Germinal center (tissue), 1 donor: Measurements from ENCODE around the gene MBP.

Experiments
- DNase-seq: peaks from one replicate; pipeline ENCODE4 v3.0.0; 2012; ENCODE audit warnings: mixed read lengths, low spot score

Gene MBP

DNA sequence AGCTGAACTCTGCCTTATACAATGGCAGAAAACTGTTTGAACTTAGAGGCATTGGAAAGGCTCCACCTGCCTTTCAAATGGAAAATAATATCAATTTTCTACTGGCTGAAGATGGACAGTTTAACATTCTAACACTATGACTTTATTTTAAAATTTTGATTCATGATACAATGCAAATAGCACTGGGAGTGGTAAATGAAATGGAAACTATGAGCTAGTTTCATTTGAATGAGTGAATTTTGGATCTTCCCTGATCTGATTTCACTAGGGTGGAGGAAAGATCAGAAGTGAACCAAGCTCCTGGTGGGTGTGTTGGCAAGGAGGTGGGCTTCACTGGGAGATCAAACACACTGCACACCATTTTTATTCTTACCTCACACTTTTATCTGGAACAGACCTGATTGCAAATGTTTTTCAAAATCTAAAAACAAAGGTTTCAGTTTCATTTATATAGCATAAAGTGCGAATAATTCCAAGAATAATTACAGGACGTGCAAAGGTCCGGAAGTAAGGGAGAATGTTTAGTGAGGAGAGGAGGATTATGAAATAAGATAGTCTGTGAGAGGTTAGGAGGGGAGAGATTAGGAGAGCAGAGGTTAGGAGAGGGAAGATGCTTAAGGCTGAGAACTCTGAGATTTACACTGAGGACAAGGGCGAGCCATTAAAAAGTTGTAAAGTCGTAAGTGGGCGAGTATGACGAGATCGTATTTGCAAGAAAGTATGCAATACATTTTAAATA lies 18.6 kb upstream of the MBP start:
- no peak for DNase-seq

DNA sequence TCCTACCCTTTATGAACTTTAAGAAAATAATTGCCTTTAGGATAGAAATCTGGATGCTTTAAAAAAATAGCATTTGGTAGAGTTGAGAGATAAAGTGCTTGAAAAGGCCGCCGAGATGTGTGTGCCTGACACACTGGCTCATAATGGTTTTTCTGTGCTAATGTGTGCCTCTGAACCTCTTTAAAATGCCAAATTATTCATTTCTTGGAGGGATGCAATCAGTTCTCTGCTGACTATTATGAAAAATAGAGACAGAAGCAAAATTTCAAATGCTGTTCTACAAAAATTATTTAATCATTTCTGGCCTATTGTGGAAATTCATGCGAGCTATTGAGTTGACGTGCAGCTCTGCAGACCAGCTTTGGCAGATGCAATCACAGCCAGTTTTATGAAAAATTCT lies 18.0 kb upstream of the MBP start:
- DNase-seq: no peak

DNA sequence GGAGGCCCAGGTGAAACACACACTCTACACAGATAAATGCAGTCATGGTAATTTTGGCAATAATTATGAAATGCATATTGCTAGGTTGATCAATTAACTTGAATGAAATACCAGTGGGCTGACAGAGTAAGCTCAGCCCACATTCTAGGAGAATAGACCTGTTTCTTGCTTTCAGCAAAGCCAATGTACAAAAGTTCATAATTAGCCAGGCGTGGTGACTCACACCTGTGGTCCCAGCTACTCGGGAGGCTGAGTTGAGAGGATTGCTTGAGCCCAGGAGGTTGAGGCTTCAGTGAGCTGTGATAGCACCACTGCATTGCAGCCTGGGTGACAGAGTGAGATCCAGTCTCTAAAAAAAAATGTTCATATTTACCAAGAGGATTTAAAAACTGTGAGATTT lies 15.7 kb upstream of the MBP start:
- no peak for DNase-seq

DNA sequence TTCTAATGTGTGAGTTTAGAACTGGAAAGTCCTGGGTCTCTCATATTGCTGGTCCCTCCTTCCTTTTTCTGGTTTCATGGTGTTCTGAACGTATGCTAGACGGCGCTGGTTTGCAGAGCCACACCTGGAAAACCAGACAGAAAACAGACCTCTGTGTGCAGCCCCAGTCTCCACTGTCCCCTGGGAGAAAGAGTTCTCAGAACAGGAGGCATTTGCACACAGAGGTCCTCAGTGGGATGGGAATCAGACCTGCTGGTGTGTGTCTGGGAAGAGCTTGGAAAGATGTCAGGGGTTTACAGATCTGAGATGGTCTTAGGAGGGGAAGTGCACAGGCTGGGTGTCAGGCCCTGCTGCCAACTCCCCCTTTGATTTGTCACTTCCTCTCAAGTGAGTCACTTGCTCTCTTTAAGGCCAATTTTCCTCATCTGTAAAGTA lies 14.9 kb upstream of the MBP start:
- peak; percentile 44 for DNase-seq

DNA sequence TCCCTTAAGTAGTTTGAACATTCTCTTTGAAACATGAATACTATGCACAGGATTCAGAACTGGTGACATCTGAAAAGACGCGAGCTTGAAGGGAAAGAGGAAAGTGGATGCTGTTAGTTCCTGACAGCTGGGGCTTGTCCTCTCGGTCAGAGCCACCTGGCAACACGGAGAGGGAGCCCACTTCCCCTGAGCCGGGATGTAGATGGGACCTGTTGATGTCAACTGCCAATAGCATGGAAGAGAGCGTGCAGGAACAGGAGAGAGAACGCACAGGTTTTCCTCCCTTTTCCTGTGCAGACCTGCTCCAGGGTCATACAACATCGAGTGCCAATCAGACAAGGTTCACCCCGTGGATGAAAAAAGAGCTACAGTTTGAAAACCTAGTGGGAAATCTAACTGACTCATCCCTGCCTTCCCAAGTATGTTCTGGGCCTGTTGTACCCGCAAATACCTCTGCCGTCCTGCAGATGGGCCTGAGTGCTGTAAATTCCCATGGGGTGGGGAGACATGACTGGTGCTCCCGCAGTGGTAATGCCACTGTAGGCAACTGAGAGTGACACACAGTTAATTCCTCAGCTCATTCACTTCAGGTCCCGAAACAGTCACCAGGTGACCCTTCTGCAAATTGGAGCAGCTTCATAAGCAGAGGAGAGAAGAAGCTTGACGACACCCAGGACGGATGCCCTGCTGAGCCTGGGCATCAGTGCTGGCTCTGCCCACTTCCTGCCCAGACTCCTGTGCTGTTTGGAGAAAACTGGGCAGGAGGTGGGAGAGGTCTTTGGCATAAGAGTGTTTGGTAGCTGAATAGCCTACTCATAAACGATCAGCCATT lies 13.9 kb upstream of the MBP start:
- DNase-seq: no peak

DNA sequence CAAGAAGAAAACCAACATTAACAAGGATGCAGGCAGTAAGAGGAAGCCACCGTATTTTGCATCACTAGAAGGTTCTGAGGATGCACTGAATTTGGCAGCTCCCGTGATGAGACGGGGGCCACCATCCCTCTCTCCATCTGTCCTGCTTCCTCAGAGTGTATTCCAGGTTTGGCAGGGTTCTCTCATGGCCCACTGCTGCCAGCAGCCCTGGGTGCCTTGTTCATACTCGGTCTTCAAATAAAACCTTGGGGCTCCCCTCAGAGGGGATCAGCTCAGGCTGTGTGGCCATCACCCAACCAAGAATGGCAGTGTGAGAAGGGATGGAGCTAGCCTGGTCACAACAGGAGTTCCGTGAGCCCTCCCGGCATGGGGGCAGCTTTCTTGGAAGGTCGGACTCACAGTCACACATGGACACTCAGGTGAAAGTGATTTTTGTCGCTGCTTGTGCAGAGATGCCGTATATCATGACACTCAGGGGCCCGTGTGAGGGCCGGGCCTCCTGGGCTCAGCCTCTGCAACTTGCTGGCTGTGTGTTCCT lies 12.8 kb upstream of the MBP start:
- no peak for DNase-seq

DNA sequence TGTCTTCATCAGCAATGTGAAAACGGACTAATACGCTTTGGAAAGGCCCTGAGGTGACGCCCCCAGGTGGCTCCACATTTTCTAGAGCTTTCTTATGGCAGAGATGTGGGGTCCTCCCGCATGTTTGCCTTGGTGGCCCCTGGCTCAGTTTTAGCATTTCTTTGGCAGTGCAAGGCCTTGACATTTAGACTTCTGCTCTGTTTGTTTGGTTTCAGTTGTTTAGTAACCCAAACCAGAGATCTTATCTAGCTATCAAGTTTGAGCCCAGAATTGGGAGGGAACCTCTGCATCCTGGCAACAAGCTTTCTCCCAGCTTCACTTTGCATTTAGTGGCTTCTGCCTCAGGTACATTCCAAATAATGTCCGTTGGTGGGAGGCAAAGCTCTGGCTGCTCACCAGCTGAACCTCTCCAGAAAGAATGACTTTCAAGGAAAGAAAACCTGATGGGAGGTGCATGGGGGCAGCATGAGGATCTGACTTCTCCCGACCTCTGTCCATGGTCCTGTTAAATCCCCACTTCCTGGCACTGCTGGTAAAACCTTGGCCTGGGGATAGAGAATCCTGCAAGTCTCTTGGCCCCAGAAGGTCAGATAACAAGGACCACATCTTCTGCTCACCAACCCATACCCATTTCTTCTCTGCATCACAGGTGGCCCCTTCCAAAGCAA lies 12.0 kb upstream of the MBP start:
- DNase-seq: no peak

DNA sequence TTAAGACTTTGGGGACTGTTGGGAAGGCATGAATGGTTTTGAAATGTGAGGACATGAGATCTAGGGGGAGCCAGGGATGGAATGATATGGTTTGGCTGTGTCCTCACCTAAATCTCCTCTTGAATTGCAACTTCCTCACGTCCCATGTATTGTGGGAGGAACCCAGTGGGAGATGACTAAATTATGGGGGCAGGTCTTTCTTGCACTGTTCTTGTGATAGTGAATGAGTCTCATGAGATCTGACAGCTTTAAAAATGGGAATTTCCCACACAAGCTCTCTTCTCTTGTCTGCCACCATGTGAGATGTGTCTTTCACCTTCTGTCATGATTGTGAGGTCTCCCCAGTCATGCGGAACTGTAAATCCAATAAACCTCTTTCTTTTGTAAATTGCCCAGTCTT lies 11.5 kb upstream of the MBP start:
- no peak for DNase-seq

DNA sequence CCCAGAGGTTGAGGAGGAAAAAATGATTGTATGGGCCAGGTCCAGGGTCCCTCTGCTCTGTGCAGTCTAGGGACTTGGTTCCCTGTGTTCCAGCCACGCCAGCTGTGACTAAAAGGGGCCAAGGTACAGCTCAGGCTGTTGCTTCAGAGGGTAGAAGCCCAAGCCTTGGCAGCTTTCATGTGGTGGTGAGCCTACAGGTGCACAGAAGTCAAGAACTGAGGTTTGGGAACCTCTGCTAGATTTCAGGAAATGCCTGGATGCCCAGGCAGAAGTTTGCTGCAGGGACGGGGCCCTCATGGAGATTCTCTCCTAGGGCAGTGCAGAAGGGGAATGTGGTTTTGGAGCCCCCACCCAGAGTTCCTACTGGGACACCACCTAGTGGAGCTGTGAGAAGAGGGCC lies 10.6 kb upstream of the MBP start:
- DNase-seq: no peak

DNA sequence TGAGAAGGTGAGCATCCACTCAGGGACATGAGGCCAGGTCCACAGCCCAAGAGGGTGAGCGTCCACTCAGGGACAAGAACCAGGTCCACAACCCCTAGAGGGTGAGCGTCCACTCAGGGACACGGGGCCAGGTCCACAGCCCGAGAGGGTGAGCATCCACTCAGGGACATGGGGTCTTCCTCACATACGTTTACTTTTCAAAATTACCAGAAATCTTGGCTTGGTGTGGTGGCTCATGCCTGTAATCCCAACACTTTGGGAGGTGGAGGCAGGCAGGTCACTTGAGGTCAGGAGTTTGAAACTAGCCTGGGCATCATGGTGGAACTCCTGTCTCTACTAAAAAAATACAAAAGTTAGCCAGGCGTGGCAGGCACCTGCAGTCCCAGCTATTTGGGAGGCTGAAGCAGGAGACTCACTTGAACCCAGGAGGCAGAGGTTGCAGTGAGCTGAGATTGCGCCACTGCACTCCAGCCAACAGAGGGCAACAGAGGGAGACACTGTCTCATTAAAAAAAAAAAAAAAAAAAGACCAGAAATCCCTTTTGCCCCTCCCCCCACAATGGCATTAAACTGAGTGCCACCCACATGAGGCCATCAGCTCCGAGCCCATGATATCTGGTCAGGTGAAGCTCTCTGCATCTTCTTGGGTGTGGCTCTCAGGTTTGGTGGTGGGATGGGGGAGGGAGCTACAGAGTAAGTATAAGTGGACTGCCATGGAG lies 9.0 kb upstream of the MBP start:
- DNase-seq: no peak

DNA sequence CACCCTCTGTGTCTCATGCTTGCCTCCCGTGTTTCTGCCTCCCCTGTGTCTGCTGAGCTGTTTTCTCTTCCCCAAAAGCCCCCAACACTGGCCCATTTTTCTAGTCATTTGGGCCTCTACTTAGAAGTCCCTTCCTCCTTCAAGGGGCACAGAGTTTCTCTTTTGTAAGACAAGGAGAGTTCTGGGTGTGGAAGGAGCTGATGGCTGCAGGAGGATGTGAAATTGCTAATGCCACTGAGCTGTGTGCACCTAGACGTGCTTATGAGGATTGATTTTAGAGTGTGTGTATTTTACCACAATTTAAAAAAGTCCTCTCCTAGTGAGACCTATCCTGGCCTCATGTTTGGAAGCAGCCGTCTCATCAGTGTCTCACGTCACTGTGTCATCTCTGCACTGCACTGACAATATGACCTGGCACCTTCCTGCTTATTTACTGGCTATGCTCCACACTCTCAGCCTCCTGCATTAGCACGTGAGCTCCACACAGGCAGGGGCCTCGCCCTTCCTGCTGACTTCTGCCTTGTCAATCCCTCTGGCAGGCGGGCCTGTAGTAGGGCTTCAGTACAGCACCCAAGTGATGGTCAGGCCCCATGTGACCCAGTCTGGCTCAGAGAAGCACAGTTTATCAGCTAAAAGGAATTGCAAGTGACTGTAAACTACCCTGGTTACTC lies 8.0 kb upstream of the MBP start:
- DNase-seq: no peak

DNA sequence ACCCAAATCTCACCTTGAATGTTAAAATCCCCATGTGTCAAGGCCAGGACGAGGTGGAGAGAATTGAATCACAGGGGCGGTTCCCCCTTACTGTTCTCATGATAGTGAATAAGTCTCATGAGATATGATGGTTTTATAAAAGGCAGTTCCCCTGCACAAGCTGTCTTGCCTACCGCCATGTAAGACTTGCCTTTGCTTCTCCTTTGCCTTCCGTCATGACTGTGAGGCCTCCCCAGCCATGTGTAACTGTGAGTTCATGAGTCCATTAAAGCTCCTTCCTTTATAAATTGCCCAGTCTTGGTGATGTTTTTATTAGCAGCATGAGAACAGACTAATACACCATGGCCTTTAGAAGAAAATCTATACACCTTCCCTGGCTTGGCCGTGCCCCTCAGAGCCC lies 7.4 kb upstream of the MBP start:
- DNase-seq: no peak

DNA sequence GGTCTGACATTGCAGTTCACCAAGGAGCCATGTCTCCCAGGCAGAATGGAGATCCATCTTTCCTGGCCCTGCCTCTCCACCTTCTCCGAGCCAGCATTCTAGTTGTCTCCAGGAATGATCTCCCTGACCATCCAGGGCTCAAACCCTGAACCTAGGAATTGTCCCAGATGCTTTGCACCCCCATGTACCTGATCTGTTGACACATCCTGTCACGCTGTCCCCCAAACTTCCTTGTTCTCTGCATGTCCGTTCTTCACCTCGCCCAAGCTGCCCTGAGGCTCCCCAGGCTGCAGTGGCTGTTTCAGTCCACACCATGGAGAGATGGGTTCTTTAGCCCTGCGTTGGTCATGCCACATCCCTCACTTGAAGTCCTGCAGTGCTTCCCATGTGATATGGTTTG lies 7.0 kb upstream of the MBP start:
- no peak for DNase-seq

DNA sequence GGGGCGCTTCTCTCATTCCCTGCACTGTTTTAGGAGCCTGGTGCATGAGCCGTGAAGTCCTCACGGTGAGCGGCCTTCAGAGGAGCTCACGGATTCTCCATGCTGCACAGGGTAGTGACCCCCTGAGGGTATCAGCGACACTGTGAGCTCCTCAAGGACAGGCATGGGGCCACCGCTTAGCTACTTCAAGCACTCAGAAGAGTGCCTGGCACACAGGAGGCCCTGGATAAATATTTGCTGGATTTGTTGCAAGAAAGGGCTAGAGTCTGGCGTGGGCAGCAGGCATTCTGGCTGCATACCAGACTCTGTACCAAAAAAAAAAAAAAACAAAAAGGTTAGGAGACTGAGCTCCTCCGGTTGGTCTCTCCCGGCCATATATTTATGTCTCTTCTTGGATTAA lies 5.7 kb upstream of the MBP start:
- no peak for DNase-seq

DNA sequence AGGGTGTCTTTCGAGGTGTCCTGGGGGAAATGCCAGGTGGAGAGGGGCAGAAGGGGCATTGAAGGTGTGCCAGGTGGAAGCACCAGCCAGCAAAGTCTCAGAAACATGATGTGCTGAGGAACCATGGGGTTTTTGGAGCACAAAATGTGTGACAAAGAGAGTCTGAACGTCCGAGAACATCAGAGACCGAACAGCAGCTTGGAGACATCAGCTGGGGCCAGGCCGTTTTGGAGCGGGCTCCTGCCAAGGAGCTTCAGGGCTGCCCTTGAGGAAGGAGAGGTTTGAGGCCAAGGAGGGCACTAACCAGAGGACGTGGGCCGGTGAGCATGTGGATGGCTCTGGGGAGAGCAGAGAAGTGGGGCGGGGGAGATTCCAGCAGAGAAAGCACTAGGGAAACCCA lies 5.3 kb upstream of the MBP start:
- no peak for DNase-seq

DNA sequence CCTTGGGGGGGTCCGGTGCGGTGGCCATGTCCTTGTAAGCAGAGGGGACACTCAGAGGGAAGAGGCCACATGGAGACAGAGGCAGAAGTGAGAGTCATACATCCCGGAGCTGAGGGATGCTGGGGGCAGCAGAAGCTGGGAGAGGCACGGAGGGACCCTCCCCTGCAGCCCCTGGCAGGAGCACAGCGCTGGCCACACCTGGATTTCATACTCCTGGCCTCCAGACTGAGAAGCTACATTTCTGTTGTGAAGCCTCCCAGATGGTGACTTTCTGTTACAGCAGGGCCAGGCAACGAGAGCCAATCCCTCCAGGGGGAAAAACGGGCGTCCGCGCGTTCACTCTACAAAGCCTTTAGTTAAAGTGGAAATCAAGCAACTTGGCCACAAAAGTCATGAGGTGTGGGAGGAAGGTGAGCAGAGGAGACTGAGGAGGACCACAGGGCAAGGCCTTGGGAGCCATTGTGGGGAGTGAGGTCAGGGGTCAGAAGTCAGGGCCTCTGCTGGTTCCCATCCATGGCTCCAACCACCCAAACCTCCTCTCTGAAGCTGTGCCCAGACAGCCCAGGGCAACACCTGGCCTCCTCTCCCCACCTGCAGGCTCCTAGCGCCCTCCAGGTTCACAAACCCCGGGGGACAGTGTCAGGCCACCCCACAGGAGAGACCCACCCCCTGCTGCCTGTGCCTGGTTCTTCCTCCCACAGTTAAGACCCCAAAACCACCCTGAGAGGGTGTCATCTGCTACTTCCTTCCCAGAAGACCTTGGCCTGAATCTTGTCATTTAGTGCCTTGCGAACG lies 4.5 kb upstream of the MBP start:
- no peak for DNase-seq

DNA sequence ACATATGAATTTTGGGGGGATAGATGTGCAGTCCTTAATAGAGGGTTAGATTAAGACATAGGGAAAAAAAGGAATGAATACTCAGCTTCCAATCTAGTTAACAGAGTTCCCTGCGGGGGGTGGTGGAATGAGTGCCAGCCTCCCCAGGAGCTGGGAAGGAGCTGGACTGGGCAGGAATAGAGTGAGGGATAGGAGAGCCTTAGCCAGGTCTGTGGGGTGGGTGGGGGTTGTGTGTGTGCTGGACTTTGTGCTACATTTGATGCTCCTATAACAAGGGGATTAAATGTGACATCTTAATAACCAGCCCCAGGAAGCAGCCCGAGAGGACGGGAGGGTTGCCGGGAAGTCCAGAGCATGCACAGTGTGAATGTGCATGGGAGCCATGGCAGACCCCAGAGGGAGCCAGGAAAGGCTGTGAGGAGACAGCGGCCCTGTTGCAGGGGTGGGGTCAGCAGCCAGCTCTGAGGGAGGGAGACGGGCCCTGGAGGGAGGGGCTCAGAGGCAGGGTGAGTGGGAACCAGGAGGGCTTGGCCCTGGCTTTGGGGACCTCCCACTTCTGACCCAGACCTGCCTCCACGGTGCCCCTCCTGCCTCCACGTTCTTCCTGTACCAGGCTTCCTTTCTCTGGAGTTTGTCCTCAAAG lies 3.6 kb upstream of the MBP start:
- DNase-seq: no peak

DNA sequence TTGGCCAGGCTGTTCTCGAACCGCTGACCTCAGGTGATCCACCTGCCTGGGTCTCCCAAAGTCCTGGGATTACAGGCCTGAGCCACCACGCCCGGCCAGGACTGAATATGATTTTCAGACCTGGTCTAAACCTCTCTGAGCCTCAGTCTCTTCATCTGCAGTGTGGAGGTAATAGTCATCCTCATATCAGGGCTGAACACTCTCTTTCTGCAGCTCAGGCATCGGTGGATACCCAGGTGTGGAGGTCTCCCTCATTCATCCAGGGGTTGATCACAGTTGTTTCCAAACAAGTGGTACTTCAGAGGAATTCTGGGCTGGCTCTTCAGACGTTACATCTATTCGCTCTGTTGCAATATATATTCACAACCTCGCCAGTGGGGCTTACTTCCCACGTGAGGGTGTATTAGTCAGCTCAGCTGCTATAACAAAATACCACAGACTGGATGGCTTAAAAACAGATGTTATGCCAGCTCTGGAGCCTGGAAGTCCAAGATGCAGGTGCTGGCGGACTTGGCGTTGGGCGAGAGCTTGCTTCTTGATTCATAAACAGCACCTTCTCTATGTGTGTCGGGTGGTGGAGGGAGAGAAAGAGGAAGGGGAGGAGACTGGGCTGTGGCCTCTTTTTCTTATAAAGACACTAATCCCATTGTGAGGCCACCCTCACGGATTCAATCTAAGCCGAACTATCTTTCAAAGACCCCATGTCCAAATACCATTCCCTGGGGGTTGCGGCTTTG lies 2.9 kb upstream of the MBP start:
- DNase-seq: no peak

DNA sequence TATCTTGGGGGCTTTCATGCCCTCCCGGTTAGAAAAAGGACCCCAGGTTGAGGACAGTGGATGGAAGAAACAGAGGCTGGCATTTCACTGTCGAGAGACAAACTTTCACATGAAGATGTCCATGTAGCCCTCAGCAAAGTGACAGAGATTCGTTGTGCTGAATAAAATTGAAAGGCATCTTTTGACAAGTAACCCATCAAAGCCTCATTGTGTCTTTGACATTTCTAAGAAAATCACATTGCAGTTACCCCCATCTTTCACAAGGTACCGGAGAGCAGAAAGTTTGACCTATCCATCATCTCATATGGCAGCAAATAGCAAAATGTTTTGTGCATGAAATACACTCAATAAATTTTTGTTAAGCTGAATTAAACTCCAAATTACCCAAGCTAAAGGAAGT lies 2.0 kb upstream of the MBP start:
- no peak for DNase-seq
